Subcutaneous adipose tissue (tissue), 4 donors: ENCODE measurements around the gene LIMK2. TPM values are rescaled to one million over a fixed set of nuclear protein-coding genes. Genes with fewer than 3 reads are reported as not detected.

Experiments used
- CTCF ChIP-seq: fragments of 450-650 bp; IDR thresholded peaks from one replicate; pipeline ENCODE4 v1.5.1; 2016; ENCODE audit warnings: low read depth, mild to moderate bottlenecking, control low read depth, antibody characterized with exemption, moderate library complexity
- total RNA-seq, 4 donors: library from RNA; depleted of rRNA; stranded (reverse); fragments of >200 nt; gene quantifications; one replicate each; pipeline ENCODE4 v1.1.0, GENCODE V29; 2016

The LIMK2 gene
- total RNA-seq, 4 donors from 2014 or later, result 15.4 to 26.4 (median 22.6) TPM

DNA sequence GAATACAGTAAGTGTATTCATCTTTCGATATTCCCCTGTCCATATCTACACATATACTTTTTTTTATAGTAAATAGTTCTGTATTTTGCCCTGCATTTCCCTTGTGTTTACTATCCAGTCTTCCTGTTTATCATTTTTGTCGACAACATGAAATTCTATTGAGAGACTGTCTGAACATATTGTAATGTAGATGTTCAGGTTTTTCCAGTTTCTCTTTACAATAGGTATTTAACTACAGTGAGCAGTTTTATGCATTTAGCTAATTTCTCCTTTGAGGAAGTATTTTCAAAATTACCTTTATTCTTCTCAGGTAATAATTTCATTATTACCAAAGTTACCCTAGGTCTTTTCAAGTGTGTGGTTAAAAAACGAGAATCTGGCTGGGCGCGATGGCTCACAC lies 63.5 kb downstream of the LIMK2 start:
- no peak for TF ChIP-seq CTCF

DNA sequence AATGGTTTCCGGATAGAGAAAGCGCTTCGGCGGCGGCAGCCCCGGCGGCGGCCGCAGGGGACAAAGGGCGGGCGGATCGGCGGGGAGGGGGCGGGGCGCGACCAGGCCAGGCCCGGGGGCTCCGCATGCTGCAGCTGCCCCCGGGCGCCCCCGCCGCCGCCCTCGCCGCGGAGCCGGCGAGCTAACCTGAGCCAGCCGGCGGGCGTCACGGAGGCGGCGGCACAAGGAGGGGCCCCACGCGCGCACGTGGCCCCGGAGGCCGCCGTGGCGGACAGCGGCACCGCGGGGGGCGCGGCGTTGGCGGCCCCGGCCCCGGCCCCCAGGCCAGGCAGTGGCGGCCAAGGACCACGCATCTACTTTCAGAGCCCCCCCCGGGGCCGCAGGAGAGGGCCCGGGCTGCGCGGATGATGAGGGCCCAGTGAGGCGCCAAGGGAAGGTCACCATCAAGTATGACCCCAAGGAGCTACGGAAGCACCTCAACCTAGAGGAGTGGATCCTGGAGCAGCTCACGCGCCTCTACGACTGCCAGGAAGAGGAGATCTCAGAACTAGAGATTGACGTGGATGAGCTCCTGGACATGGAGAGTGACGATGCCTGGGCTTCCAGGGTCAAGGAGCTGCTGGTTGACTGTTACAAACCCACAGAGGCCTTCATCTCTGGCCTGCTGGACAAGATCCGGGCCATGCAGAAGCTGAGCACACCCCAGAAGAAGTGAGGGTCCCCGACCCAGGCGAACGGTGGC lies 64.5 kb downstream of the LIMK2 start:
- TF ChIP-seq CTCF, result no peak

DNA sequence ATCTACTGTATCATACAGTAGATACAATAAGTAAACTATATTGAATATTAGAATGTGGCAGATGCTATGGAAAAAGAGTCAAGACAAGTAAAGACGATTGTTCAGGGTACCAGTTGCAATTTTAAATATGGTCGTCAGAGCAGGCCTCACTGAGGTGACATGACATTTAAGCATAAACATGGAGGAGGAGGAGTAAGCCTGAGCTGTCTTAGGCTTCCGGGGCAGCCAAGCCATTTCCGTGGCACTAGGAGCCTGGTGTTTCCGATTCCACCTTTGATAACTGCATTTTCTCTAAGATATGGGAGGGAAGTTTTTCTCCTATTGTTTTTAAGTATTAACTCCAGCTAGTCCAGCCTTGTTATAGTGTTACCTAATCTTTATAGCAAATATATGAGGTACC lies 65.6 kb downstream of the LIMK2 start:
- no peak for TF ChIP-seq CTCF

GRCh38 chr22:31278151-31278621 lies 66.1 kb downstream of the LIMK2 start:
- TF ChIP-seq CTCF, result no peak

DNA sequence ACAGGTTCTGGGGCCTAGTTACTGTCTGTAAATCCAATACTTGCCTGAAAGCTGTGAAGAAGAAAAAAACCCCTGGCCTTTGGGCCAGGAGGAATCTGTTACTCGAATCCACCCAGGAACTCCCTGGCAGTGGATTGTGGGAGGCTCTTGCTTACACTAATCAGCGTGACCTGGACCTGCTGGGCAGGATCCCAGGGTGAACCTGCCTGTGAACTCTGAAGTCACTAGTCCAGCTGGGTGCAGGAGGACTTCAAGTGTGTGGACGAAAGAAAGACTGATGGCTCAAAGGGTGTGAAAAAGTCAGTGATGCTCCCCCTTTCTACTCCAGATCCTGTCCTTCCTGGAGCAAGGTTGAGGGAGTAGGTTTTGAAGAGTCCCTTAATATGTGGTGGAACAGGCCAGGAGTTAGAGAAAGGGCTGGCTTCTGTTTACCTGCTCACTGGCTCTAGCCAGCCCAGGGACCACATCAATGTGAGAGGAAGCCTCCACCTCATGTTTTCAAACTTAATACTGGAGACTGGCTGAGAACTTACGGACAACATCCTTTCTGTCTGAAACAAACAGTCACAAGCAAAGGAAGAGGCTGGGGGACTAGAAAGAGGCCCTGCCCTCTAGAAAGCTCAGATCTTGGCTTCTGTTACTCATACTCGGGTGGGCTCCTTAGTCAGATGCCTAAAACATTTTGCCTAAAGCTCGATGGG lies 66.7 kb downstream of the LIMK2 start:
- no peak for TF ChIP-seq CTCF

DNA sequence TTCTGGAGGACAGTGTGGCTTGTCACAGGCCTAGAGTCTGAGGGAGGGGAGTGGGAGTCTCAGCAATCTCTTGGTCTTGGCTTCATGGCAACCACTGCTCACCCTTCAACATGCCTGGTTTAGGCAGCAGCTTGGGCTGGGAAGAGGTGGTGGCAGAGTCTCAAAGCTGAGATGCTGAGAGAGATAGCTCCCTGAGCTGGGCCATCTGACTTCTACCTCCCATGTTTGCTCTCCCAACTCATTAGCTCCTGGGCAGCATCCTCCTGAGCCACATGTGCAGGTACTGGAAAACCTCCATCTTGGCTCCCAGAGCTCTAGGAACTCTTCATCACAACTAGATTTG lies 67.2 kb downstream of the LIMK2 start:
- no peak for TF ChIP-seq CTCF

GRCh38 chr22:31279821-31280505 lies 67.9 kb downstream of the LIMK2 start:
- TF ChIP-seq CTCF, result no peak
